ENCODE measurements around the gene GM2A.

GM2A gene

GRCh38 chr5:151212406-151212798 lies 40.6 kb upstream of the GM2A start:
- no peak for ATAC-seq
- no peak for TF ChIP-seq POU6F1 (CRISPR knock-in tag; IDR thresholded peaks at IDR 0.05; ENCODE audit: borderline replicate concordance, low read depth)
- TF ChIP-seq BACH2 (CRISPR knock-in tag; IDR thresholded peaks at IDR 0.05; ENCODE audit: borderline replicate concordance) = no peak
- TF ChIP-seq PATZ1 (CRISPR knock-in tag; IDR thresholded peaks at IDR 0.05; ENCODE audit: borderline replicate concordance) = no peak
- no peak for TF ChIP-seq ESRRG (CRISPR knock-in tag; IDR thresholded peaks at IDR 0.05)
- TF ChIP-seq ARNTL (CRISPR knock-in tag; IDR thresholded peaks at IDR 0.05; ENCODE audit: borderline replicate concordance, low read depth) = no peak
- TF ChIP-seq SNAI2 (CRISPR knock-in tag; IDR thresholded peaks at IDR 0.05) = no peak
- no peak for TF ChIP-seq CREB5 (CRISPR knock-in tag; IDR thresholded peaks at IDR 0.05; ENCODE audit: low read depth)
- TF ChIP-seq CSDC2 (CRISPR knock-in tag; IDR thresholded peaks at IDR 0.05) = no peak
- no peak for TF ChIP-seq ZNF565 (CRISPR knock-in tag; conservative IDR thresholded peaks at IDR 0.05; ENCODE audit: low read depth)
- TF ChIP-seq ZNF70 (CRISPR knock-in tag; IDR thresholded peaks at IDR 0.05) = no peak
- no peak for TF ChIP-seq RARB (CRISPR knock-in tag; IDR thresholded peaks at IDR 0.05)
- TF ChIP-seq OSR1 (CRISPR knock-in tag; IDR thresholded peaks at IDR 0.05) = no peak
- TF ChIP-seq TCF4 (CRISPR knock-in tag; IDR thresholded peaks at IDR 0.05; ENCODE audit: borderline replicate concordance) = no peak
- no peak for TF ChIP-seq PPARA (CRISPR knock-in tag; IDR thresholded peaks at IDR 0.05; ENCODE audit: borderline replicate concordance)
- TF ChIP-seq GLIS3 (CRISPR knock-in tag; IDR thresholded peaks at IDR 0.05) = no peak
- TF ChIP-seq ZFP3 (CRISPR knock-in tag; IDR thresholded peaks at IDR 0.05) = no peak
- no peak for TF ChIP-seq ZFP30 (CRISPR knock-in tag; IDR thresholded peaks at IDR 0.05)
- TF ChIP-seq TOX (CRISPR knock-in tag; IDR thresholded peaks at IDR 0.05; ENCODE audit: borderline replicate concordance) = no peak
- TF ChIP-seq TSHZ2 (CRISPR knock-in tag; IDR thresholded peaks at IDR 0.05) = no peak

- ATAC-seq = no peak; the same call in 2 of the 3 replicates
- TF ChIP-seq PPARA (CRISPR knock-in tag; IDR thresholded peaks at IDR 0.05; ENCODE audit: borderline replicate concordance) (no peak), TSHZ2 (CRISPR knock-in tag; IDR thresholded peaks at IDR 0.05) (no peak), ZFP30 (CRISPR knock-in tag; IDR thresholded peaks at IDR 0.05) (no peak), ZNF8 (CRISPR knock-in tag; IDR thresholded peaks at IDR 0.05) (no peak)
These were observed 39.0 kb upstream of the GM2A start for GRCh38 chr5:151213803-151214613.
